Esophagus muscularis mucosa (tissue), 4 donors: ENCODE data around the gene NKAIN2. TPM values are rescaled to one million over a fixed set of nuclear protein-coding genes. Genes with fewer than 3 reads are reported as not detected.

Experiments
- DNase-seq: peaks from one replicate; pipeline ENCODE4 v3.0.0-alpha.2; 2017; ENCODE audit errors: extremely low spot score
- H3K27ac ChIP-seq, 4 donors: fragments of 200-600 bp; sonication (generic); replicated peaks in 1 of 4; 1 replicate in 3 of 4; 2 replicates in 1 of 4; pipeline ENCODE4 v1.5.1; 2016 to 2019; ENCODE audit warnings: mild to moderate bottlenecking in 1 of 4
- H3K27me3 ChIP-seq, 4 donors: fragments of 200-600 bp; sonication (generic); one replicate each; pipeline versions ENCODE4 v1.5.1 to v1.6.0; 2016 to 2019
- H3K36me3 ChIP-seq, 4 donors: fragments of 200-600 bp; sonication (generic); one replicate each; pipeline ENCODE4 v1.5.1; 2016 to 2019
- H3K4me1 ChIP-seq, 4 donors: fragments of 200-600 bp; sonication (generic); one replicate each; pipeline ENCODE4 v1.5.1; 2016 to 2019
- H3K4me3 ChIP-seq, 4 donors: fragments of 200-600 bp; sonication (generic); 1 replicate in 2 of 4; 2 replicates in 2 of 4; pipeline ENCODE4 v1.5.1; 2016 to 2019; ENCODE audit warnings: mild to moderate bottlenecking in 4 of 4, moderate library complexity in 1 of 4
- H3K9me3 ChIP-seq, 4 donors: fragments of 200-600 bp; sonication (generic); 1 replicate in 3 of 4; 2 replicates in 1 of 4; pipeline ENCODE4 v1.5.1; 2016 to 2019
- CTCF ChIP-seq, 3 experiments: fragments of 200-600 bp in 2 of 3; fragments of 450-650 bp in 1 of 3; sonication (generic) in 2 of 3; IDR thresholded peaks; one replicate each; pipeline ENCODE4 v1.5.1; 2017 to 2019; ENCODE audit warnings: antibody characterized with exemption in 3 of 3, mild to moderate bottlenecking in 2 of 3, moderate library complexity in 1 of 3
- EP300 ChIP-seq: sonication (generic); formaldehyde crosslinking; IDR thresholded peaks from one replicate; pipeline ENCODE4 v1.6.1; 2017; ENCODE audit warnings: antibody characterized with exemption
- POLR2A ChIP-seq: fragments of 450-650 bp; IDR thresholded peaks from one replicate; pipeline ENCODE4 v1.6.1; 2017; ENCODE audit warnings: antibody characterized with exemption, moderate library complexity, mild to moderate bottlenecking, low read depth
- POLR2AphosphoS5 ChIP-seq, 2 donors: sonication (generic); formaldehyde crosslinking; IDR thresholded peaks; one replicate each; pipeline ENCODE4 v1.6.1; 2017; ENCODE audit warnings: antibody characterized with exemption in 2 of 2
- WGBS: methylation state at CpG from one replicate; pipeline ENCODE4 v1.1.5; 2018; 5-methylcytosine and 5-hydroxymethylcytosine counted together
- intact Hi-C: fragments of 100-400 bp; cut with DNase I; formaldehyde crosslinking; loops from one replicate; pipeline ENCODE4 v1.15.1; 2023
- total RNA-seq, 4 donors: library from RNA; depleted of rRNA; stranded (reverse); fragments of >200 nt; gene quantifications; one replicate each; pipeline versions ENCODE4 v1.1.0 to v1.2.1, GENCODE V29; 2016

The NKAIN2 gene
- total RNA-seq, 4 donors from 2014 or later, result 0.11 to 0.66 (median 0.13) TPM; not detected in 1

GRCh38 chr6:123784330-123784729, 19.3 kb upstream of the NKAIN2 start:
- no peak for DNase-seq
- Histone ChIP-seq H3K4me3 (no peak overlapping the region), H3K27ac (no peak overlapping the region), H3K4me1 (no peaks in the 10 kb centered on the region), H3K9me3 (no peaks in the 10 kb centered on the region), H3K27me3 (no peaks in the 10 kb centered on the region), H3K36me3 (no peaks in the 10 kb centered on the region)
- TF ChIP-seq EP300 (no peak), POLR2A (no peak), CTCF (IDR thresholded peaks at IDR 0.05) (no peak), POLR2AphosphoS5 (IDR thresholded peaks at IDR 0.05) (no peak)
- 83% methylated on average over 2 of the region's 2 CpGs for WGBS
- intact Hi-C loops, result no loop called here

GRCh38 chr6:123785039-123785438, 18.6 kb upstream of the NKAIN2 start:
- H3K27me3 ChIP-seq, result no peaks in the 10 kb centered on the region
- H3K27ac ChIP-seq, result no peak overlapping the region
- no peak overlapping the region for H3K4me3 ChIP-seq
- WGBS, result 84% methylated on average over 3 of the region's 3 CpGs
- H3K4me1 ChIP-seq, result no peaks in the 10 kb centered on the region
- no peak for DNase-seq
- no peaks in the 10 kb centered on the region for H3K36me3 ChIP-seq
- TF ChIP-seq EP300 (no peak), CTCF (IDR thresholded peaks at IDR 0.05) (no peak), POLR2AphosphoS5 (IDR thresholded peaks at IDR 0.05) (no peak), POLR2A (no peak)
- no peaks in the 10 kb centered on the region for H3K9me3 ChIP-seq
- intact Hi-C loops, result no loop called here

- 59% methylated on average over 1 of the region's 1 CpG for WGBS
- Histone ChIP-seq H3K4me1 (no peaks in the 10 kb centered on the region), H3K27me3 (no peaks in the 10 kb centered on the region), H3K9me3 (no peaks in the 10 kb centered on the region), H3K27ac (no peak overlapping the region), H3K36me3 (no peaks in the 10 kb centered on the region), H3K4me3 (no peak overlapping the region)
- TF ChIP-seq POLR2A (no peak), CTCF (IDR thresholded peaks at IDR 0.05) (no peak), POLR2AphosphoS5 (IDR thresholded peaks at IDR 0.05) (no peak), EP300 (no peak)
- no peak for DNase-seq
- intact Hi-C loops, result no loop called here
These were observed 15.3 kb upstream of the NKAIN2 start for GRCh38 chr6:123788319-123788718.

GRCh38 chr6:123794190-123794589, 9.5 kb upstream of the NKAIN2 start:
- no peaks in the 10 kb centered on the region for H3K4me1 ChIP-seq
- no peak overlapping the region for H3K4me3 ChIP-seq
- peaks cover 0 to 6% (median 2%) of the 10 kb centered on the region in 4 donors for H3K9me3 ChIP-seq
- intact Hi-C loops, result no loop called here
- H3K36me3 ChIP-seq, result no peaks in the 10 kb centered on the region
- TF ChIP-seq EP300 (no peak), CTCF (IDR thresholded peaks at IDR 0.05) (no peak), POLR2A (no peak), POLR2AphosphoS5 (IDR thresholded peaks at IDR 0.05) (no peak)
- no peak overlapping the region for H3K27ac ChIP-seq
- no peak for DNase-seq
- H3K27me3 ChIP-seq, result peaks cover 0 to 9% (median 0%) of the 10 kb centered on the region in 4 donors
- 97% methylated on average over 2 of the region's 2 CpGs for WGBS

GRCh38 chr6:123794799-123795198, 8.9 kb upstream of the NKAIN2 start:
- Histone ChIP-seq H3K27ac (no peak overlapping the region), H3K36me3 (no peaks in the 10 kb centered on the region), H3K27me3 (peaks cover 0 to 9% (median 0%) of the 10 kb centered on the region in 4 donors), H3K9me3 (peaks cover 0 to 6% (median 2%) of the 10 kb centered on the region in 4 donors), H3K4me3 (no peak overlapping the region), H3K4me1 (no peaks in the 10 kb centered on the region)
- DNase-seq, result no peak
- intact Hi-C loops, result no loop called here
- TF ChIP-seq POLR2AphosphoS5 (IDR thresholded peaks at IDR 0.05), result no peak
